Hepatocyte (in vitro differentiated cells): ENCODE measurements around the gene SLU7. TPM values are rescaled to one million over a fixed set of nuclear protein-coding genes. Genes with fewer than 3 reads are reported as not detected.

Experiments used
- DNase-seq: peaks from one replicate; pipeline ENCODE4 v3.0.0-alpha.2; 2016; ENCODE audit warnings: low spot score
- H2AFZ ChIP-seq: fragments of 200-600 bp; sonication (generic); 2 replicates; pipeline ENCODE4 v1.6.0; 2016; ENCODE audit warnings: antibody characterized with exemption, mild to moderate bottlenecking
- H3K27ac ChIP-seq: fragments of 200-600 bp; sonication (generic); 2 replicates; pipeline ENCODE4 v1.5.1; 2016; ENCODE audit warnings: mild to moderate bottlenecking
- H3K27me3 ChIP-seq: fragments of 200-600 bp; sonication (generic); 2 replicates; pipeline ENCODE4 v1.6.1; 2016
- H3K36me3 ChIP-seq: fragments of 200-600 bp; sonication (generic); replicated peaks from 2 replicates; pipeline ENCODE4 v1.5.1; 2016; ENCODE audit warnings: low read depth; ENCODE audit not compliant: insufficient read depth
- H3K4me1 ChIP-seq: fragments of 200-600 bp; sonication (generic); 2 replicates; pipeline ENCODE4 v1.5.1; 2016; ENCODE audit warnings: mild to moderate bottlenecking, moderate library complexity; ENCODE audit not compliant: insufficient read depth
- H3K4me2 ChIP-seq: fragments of 200-600 bp; sonication (generic); 2 replicates; pipeline ENCODE4 v1.6.0; 2016
- H3K4me3 ChIP-seq: fragments of 200-600 bp; sonication (generic); 2 replicates; pipeline ENCODE4 v1.5.1; 2016; ENCODE audit warnings: mild to moderate bottlenecking
- H3K79me2 ChIP-seq: fragments of 200-600 bp; sonication (generic); 2 replicates; pipeline ENCODE4 v1.6.0; 2017; ENCODE audit warnings: mild to moderate bottlenecking
- H3K9me2 ChIP-seq: fragments of 200-600 bp; sonication (generic); replicated peaks from 2 replicates; pipeline ENCODE4 v1.6.0; 2017; ENCODE audit warnings: mild to moderate bottlenecking; ENCODE audit not compliant: insufficient read depth
- H3K9me3 ChIP-seq: fragments of 200-600 bp; sonication (generic); 2 replicates; pipeline ENCODE4 v1.5.1; 2016; ENCODE audit warnings: low read depth, mild to moderate bottlenecking
- H4K20me1 ChIP-seq: fragments of 200-600 bp; sonication (generic); 2 replicates; pipeline ENCODE4 v1.6.0; 2016; ENCODE audit warnings: mild to moderate bottlenecking; ENCODE audit not compliant: insufficient read depth, poor library complexity, severe bottlenecking
- EZH2 ChIP-seq: fragments of 200-600 bp; sonication (generic); IDR thresholded peaks from 2 replicates; pipeline ENCODE4 v1.6.1; 2016; ENCODE audit warnings: antibody characterized with exemption, mild to moderate bottlenecking, borderline replicate concordance
- EZH2phosphoT487 ChIP-seq: fragments of 200-600 bp; sonication (generic); IDR thresholded peaks from one replicate; pipeline ENCODE4 v1.6.1; 2018; ENCODE audit warnings: antibody characterized with exemption, mild to moderate bottlenecking, low read depth, moderate library complexity; ENCODE audit not compliant: unreplicated experiment, severe bottlenecking
- WGBS: methylation state at CpG from one replicate; pipeline ENCODE4 v1.1.6; 2016; ENCODE audit warnings: low lambda C conversion rate; ENCODE audit errors: missing lambda C conversion rate; 5-methylcytosine and 5-hydroxymethylcytosine counted together
- polyA plus RNA-seq: library from polyadenylated mRNA; unstranded; fragments of >200 nt; fragmentation: Nextera tagmentation; extraction: Ambion mirVana; gene quantifications from 2 replicates; pipeline ENCODE4 v1.2.1, GENCODE V29; 2016
- total RNA-seq: library from RNA; depleted of rRNA; stranded (reverse); fragments of >200 nt; gene quantifications from 2 replicates; pipeline ENCODE4 v1.2.3, GENCODE V29; 2014
- TF ChIP-seq, protein P1 (sequence below): fragments of 200-600 bp; sonication (generic); IDR thresholded peaks from 2 replicates; pipeline ENCODE4 v1.5.1; 2016; ENCODE audit warnings: antibody characterized with exemption, mild to moderate bottlenecking; ENCODE audit not compliant: poor library complexity

The SLU7 gene
- total and polyA plus RNA-seq, 2 experiments from 2014 or later: 45.0 to 62.5 TPM

DNA sequence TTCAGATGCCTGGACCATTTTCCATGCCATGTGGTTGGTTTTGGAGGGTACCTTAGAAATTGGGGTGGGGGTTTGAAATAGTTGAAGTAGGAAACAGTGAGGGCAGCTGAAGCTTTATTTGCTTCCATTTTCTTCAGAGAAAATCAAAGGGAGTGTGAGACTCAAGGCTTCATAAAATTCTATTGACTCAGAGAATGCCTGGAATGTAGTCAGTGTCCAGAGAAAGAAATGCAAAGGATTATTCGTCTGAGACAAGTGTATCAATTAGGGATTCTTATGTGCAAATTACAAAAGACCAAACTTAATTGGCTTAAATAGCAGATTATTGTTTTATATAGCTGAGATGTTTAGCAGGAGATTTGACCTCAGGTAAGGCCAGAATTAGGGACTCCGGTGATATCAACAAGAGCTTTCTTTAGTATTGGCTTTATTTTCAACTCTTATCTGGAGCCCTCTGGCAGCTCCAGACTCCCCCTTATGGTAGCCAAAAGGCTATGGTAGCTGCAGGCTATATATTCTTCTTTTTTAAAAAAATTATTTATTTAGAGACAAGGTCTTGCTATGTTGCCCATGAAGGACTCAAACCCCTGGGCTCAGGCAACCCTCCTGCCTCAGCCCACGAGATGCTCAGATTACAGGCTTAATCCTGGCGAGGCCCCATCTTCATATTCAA lies 41.6 kb upstream of the SLU7 start:
- peaks cover 9% of the 10 kb centered on the region for H3K4me1 ChIP-seq
- H3K27me3 ChIP-seq: no peaks in the 10 kb centered on the region
- H4K20me1 ChIP-seq: no peaks in the 10 kb centered on the region
- H3K9me2 ChIP-seq: no peaks in the 10 kb centered on the region
- H3K36me3 ChIP-seq: no peaks in the 10 kb centered on the region
- no peaks in the 10 kb centered on the region for H3K79me2 ChIP-seq
- H3K4me3 ChIP-seq: no peak overlapping the region
- H3K27ac ChIP-seq: no peak overlapping the region
- no peak overlapping the region for H3K4me2 ChIP-seq
- TF ChIP-seq EZH2phosphoT487 (no peak), EZH2 (no peak)
- TF ChIP-seq, protein P1, sequence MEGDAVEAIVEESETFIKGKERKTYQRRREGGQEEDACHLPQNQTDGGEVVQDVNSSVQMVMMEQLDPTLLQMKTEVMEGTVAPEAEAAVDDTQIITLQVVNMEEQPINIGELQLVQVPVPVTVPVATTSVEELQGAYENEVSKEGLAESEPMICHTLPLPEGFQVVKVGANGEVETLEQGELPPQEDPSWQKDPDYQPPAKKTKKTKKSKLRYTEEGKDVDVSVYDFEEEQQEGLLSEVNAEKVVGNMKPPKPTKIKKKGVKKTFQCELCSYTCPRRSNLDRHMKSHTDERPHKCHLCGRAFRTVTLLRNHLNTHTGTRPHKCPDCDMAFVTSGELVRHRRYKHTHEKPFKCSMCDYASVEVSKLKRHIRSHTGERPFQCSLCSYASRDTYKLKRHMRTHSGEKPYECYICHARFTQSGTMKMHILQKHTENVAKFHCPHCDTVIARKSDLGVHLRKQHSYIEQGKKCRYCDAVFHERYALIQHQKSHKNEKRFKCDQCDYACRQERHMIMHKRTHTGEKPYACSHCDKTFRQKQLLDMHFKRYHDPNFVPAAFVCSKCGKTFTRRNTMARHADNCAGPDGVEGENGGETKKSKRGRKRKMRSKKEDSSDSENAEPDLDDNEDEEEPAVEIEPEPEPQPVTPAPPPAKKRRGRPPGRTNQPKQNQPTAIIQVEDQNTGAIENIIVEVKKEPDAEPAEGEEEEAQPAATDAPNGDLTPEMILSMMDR: no peak
- H3K9me3 ChIP-seq: no peaks in the 10 kb centered on the region
- WGBS: 74% methylated on average over 4 of the region's 4 CpGs
- no peak overlapping the region for H2AFZ ChIP-seq
- no peak for DNase-seq

DNA sequence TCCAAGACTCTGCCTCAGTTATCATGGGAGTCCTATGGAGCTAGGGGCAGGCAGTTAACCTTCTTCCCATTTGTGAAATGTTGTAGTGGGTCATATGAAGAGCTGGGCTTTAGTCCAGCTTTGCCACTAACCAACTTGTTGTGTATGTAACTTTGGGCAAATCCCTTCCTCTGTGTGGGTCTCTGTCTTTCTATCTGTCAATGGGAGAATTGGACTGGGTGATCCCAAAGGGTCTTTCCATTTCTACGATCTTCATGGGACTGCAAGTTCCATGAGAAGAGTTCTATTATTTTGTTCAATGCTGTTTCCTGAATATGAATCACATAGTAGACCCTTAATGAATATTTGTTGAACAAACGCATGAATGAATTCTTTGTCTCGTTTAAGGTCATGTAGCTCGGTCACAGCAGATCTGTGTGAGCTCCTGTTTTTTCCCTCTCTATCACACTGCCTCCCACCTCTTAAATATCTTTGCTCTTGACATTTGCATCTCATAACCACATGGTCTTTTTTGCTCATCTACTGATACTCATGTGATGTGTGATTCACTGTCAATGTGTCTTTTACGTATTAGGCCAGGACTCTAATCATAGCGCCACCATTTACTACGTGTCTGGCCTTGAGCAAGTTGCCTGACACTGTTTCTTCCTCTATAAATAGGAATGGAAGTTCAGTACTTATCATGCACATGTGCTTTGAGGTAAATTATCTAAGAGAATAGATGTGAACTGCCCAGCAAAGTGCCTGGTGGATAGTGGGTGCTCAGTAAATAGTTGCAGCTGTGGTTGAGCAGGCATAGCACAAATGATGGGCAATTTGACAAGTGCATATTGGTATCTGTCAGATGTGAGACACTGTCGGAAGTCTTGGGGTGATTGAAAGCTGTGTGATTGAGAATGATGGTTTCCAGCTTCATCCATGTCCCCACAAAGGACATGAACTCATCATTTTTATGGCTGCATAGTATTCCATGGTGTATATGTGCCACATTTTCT lies 40.2 kb upstream of the SLU7 start:
- H3K79me2 ChIP-seq: no peaks in the 10 kb centered on the region
- H3K36me3 ChIP-seq: no peaks in the 10 kb centered on the region
- TF ChIP-seq, protein P1: no peak
- no peak for TF ChIP-seq EZH2
- no peaks in the 10 kb centered on the region for H3K27me3 ChIP-seq
- no peak overlapping the region for H3K4me2 ChIP-seq
- no peaks in the 10 kb centered on the region for H3K9me2 ChIP-seq
- H4K20me1 ChIP-seq: no peaks in the 10 kb centered on the region
- no peak overlapping the region for H3K4me3 ChIP-seq
- DNase-seq: no peak
- 93% methylated on average over 8 of the region's 8 CpGs for WGBS
- no peak overlapping the region for H3K27ac ChIP-seq
- H3K4me1 ChIP-seq: peaks cover 9% of the 10 kb centered on the region
- no peak overlapping the region for H2AFZ ChIP-seq
- H3K9me3 ChIP-seq: no peaks in the 10 kb centered on the region

DNA sequence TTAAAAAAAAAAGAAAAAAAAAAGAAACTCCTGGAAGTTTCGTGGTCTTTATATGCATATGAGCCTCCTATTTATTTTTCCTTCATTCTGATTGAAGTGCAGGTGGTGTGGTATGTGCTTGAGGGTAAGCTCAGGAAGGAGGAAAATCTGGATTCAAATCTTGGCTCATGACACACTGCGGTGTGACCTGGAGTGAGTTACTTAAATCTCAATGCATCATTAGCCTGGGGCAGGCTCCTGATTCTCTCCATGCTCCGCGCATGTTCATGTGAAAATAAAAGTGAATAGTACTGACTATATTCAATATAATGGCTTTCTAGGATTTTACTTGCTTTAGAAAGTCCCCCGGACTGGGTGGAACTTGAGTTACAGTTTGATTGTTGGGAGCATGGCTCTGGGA lies 38.4 kb upstream of the SLU7 start:
- TF ChIP-seq EZH2phosphoT487: no peak
- TF ChIP-seq, protein P1: no peak
- TF ChIP-seq EZH2: no peak
- Histone ChIP-seq H3K79me2 (no peaks in the 10 kb centered on the region), H3K9me2 (no peaks in the 10 kb centered on the region)

More for the DNA sequence above, 38.4 kb upstream of the SLU7 start:
- no peak for DNase-seq
- no peak overlapping the region for H3K27ac ChIP-seq
- H4K20me1 ChIP-seq: no peaks in the 10 kb centered on the region
- no peaks in the 10 kb centered on the region for H3K4me1 ChIP-seq
- H3K36me3 ChIP-seq: no peaks in the 10 kb centered on the region
- H3K4me3 ChIP-seq: no peak overlapping the region
- H2AFZ ChIP-seq: no peak overlapping the region
- H3K27me3 ChIP-seq: no peaks in the 10 kb centered on the region
- no peak overlapping the region for H3K4me2 ChIP-seq
- WGBS: 87% methylated on average over 5 of the region's 5 CpGs
- H3K9me3 ChIP-seq: no peaks in the 10 kb centered on the region
